ENCODE measurements around the gene CHTF8. TPM values are rescaled to one million over a fixed set of nuclear protein-coding genes. Genes with fewer than 3 reads are reported as not detected.

Gene CHTF8
- total and polyA plus RNA-seq, 10 of the 15 experiments (the other 5 are each of a cell fraction or from before 2014, with no cell fraction given) = 18.5 to 159 (median 102) TPM

DNA sequence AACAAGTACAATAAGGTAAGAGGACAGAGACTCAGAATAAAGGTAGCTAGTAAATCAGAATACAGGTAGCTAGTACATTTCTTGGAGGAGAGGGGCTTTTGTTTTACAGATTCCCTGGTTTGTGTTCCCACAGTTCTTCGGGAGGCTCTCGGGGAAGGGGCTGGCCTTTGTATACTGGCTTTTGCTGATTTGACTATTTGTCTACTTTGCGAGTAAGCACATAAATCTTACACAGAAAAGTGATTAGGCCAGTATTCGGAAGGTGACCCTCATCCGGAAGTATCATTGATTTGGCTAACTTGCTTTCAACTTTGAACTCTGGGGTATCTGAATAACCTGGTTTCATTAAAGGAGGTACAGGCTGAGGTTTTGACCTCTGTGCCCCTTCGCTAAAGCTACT is 33.2 kb upstream of the CHTF8 start:
- Histone ChIP-seq H3K27me3 (replicated peaks in 1 of 2; ENCODE audit: control insufficient read depth in 2 of 2, insufficient read depth in 2 of 2, low read length in 1 of 2) (no peaks in the 10 kb centered on the region), H3K9me3 (replicated peaks; ENCODE audit: control insufficient read depth, insufficient read depth, low read length) (no peaks in the 10 kb centered on the region), H3K9ac (ENCODE audit: control insufficient read depth, insufficient read depth, low read length) (no peak overlapping the region), H3K36me3 (ENCODE audit: control insufficient read depth in 2 of 2, insufficient read depth in 2 of 2, low read length in 1 of 2) (peaks cover 9 to 31% of the 10 kb centered on the region in 2 experiments), H2AFZ (ENCODE audit: control insufficient read depth, low read depth, low read length) (no peak overlapping the region), H4K20me1 (ENCODE audit: control insufficient read depth, insufficient read depth) (no peaks in the 10 kb centered on the region; the same call in 1 of the 2 replicates), H3K4me2 (ENCODE audit: control insufficient read depth, insufficient read depth) (no peak overlapping the region), H3K4me3 (no peak overlapping the region), H3K4me1 (ENCODE audit: control insufficient read depth, insufficient read depth, low read length) (no peaks in the 10 kb centered on the region), H3K27ac (ENCODE audit: control insufficient read depth, insufficient read depth) (no peak overlapping the region), H3K79me2 (ENCODE audit: control insufficient read depth, insufficient read depth, low read length) (no peaks in the 10 kb centered on the region)
- SMC1A ChIA-PET (ENCODE audit: uncharacterized antibody, unreplicated experiment) = interaction anchor here (0.6 to 2.9 kb wide), 8 partner anchors 8 to 221 kb away, joined by 3 to 9 read pairs (median 3); partner anchors contain the start of gene SNTB2
- CTCF ChIA-PET = interaction anchor here (0.6 to 2.1 kb wide), 5 partner anchors 15 to 139 kb away, joined by 3 to 11 read pairs (median 4); no protein-coding TSS in a partner anchor
- over 99% methylated on average over 6 of the region's 6 CpGs for WGBS (ENCODE audit: insufficient coverage, insufficient replicate concordance, low lambda C conversion rate, missing lambda C conversion rate)
- in situ Hi-C loops (cut with MboI) (no loop called here), intact Hi-C loops (cut with micrococcal nuclease; ENCODE audit: unreplicated experiment) (no loop called here)
- FAIRE-seq (no peak), ATAC-seq (no peak), DNase-seq (ENCODE audit: low read depth, low spot score) (no peak)
- TF ChIP-seq RFX5 (IDR thresholded peaks at IDR 0.05; ENCODE audit: low read depth, low read length) (no peak), ASH2L (IDR thresholded peaks at IDR 0.05; ENCODE audit: borderline replicate concordance, low read depth) (no peak), GATAD2B (conservative IDR thresholded peaks at IDR 0.05; ENCODE audit: low read depth) (no peak), HDAC2 (IDR thresholded peaks at IDR 0.05) (no peak), ZZZ3 (IDR thresholded peaks at IDR 0.05; ENCODE audit: control insufficient read depth, insufficient read length, low read depth) (no peak), STAT1 (conservative IDR thresholded peaks at IDR 0.05) (no peak), ZBED1 (IDR thresholded peaks at IDR 0.05; ENCODE audit: borderline replicate concordance) (no peak), ZNF24 (IDR thresholded peaks at IDR 0.05) (no peak), YBX1 (IDR thresholded peaks at IDR 0.05) (no peak), BHLHE40 (IDR thresholded peaks at IDR 0.05; ENCODE audit: borderline replicate concordance in 1 of 2, low read depth in 2 of 2, low read length in 1 of 2) (no peak)
- TF ChIP-seq, protein P1, sequence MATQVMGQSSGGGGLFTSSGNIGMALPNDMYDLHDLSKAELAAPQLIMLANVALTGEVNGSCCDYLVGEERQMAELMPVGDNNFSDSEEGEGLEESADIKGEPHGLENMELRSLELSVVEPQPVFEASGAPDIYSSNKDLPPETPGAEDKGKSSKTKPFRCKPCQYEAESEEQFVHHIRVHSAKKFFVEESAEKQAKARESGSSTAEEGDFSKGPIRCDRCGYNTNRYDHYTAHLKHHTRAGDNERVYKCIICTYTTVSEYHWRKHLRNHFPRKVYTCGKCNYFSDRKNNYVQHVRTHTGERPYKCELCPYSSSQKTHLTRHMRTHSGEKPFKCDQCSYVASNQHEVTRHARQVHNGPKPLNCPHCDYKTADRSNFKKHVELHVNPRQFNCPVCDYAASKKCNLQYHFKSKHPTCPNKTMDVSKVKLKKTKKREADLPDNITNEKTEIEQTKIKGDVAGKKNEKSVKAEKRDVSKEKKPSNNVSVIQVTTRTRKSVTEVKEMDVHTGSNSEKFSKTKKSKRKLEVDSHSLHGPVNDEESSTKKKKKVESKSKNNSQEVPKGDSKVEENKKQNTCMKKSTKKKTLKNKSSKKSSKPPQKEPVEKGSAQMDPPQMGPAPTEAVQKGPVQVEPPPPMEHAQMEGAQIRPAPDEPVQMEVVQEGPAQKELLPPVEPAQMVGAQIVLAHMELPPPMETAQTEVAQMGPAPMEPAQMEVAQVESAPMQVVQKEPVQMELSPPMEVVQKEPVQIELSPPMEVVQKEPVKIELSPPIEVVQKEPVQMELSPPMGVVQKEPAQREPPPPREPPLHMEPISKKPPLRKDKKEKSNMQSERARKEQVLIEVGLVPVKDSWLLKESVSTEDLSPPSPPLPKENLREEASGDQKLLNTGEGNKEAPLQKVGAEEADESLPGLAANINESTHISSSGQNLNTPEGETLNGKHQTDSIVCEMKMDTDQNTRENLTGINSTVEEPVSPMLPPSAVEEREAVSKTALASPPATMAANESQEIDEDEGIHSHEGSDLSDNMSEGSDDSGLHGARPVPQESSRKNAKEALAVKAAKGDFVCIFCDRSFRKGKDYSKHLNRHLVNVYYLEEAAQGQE (IDR thresholded peaks at IDR 0.05; ENCODE audit: low read depth, low read length) = no peak
- TF ChIP-seq, protein P2, sequence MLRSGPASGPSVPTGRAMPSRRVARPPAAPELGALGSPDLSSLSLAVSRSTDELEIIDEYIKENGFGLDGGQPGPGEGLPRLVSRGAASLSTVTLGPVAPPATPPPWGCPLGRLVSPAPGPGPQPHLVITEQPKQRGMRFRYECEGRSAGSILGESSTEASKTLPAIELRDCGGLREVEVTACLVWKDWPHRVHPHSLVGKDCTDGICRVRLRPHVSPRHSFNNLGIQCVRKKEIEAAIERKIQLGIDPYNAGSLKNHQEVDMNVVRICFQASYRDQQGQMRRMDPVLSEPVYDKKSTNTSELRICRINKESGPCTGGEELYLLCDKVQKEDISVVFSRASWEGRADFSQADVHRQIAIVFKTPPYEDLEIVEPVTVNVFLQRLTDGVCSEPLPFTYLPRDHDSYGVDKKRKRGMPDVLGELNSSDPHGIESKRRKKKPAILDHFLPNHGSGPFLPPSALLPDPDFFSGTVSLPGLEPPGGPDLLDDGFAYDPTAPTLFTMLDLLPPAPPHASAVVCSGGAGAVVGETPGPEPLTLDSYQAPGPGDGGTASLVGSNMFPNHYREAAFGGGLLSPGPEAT (IDR thresholded peaks at IDR 0.05; ENCODE audit: low read depth) = no peak
- TF ChIP-seq, protein P3, sequence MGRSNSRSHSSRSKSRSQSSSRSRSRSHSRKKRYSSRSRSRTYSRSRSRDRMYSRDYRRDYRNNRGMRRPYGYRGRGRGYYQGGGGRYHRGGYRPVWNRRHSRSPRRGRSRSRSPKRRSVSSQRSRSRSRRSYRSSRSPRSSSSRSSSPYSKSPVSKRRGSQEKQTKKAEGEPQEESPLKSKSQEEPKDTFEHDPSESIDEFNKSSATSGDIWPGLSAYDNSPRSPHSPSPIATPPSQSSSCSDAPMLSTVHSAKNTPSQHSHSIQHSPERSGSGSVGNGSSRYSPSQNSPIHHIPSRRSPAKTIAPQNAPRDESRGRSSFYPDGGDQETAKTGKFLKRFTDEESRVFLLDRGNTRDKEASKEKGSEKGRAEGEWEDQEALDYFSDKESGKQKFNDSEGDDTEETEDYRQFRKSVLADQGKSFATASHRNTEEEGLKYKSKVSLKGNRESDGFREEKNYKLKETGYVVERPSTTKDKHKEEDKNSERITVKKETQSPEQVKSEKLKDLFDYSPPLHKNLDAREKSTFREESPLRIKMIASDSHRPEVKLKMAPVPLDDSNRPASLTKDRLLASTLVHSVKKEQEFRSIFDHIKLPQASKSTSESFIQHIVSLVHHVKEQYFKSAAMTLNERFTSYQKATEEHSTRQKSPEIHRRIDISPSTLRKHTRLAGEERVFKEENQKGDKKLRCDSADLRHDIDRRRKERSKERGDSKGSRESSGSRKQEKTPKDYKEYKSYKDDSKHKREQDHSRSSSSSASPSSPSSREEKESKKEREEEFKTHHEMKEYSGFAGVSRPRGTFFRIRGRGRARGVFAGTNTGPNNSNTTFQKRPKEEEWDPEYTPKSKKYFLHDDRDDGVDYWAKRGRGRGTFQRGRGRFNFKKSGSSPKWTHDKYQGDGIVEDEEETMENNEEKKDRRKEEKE (IDR thresholded peaks at IDR 0.05) = no peak
- TF ChIP-seq, protein P4, sequence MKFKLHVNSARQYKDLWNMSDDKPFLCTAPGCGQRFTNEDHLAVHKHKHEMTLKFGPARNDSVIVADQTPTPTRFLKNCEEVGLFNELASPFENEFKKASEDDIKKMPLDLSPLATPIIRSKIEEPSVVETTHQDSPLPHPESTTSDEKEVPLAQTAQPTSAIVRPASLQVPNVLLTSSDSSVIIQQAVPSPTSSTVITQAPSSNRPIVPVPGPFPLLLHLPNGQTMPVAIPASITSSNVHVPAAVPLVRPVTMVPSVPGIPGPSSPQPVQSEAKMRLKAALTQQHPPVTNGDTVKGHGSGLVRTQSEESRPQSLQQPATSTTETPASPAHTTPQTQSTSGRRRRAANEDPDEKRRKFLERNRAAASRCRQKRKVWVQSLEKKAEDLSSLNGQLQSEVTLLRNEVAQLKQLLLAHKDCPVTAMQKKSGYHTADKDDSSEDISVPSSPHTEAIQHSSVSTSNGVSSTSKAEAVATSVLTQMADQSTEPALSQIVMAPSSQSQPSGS (IDR thresholded peaks at IDR 0.05; ENCODE audit: low read length) = no peak
- TF ChIP-seq, protein P5, sequence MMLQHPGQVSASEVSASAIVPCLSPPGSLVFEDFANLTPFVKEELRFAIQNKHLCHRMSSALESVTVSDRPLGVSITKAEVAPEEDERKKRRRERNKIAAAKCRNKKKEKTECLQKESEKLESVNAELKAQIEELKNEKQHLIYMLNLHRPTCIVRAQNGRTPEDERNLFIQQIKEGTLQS (IDR thresholded peaks at IDR 0.05; ENCODE audit: borderline replicate concordance, extremely low read depth, low read depth, low read length) = no peak
- TSS peak; percentile 47 for BruUV-seq (replicated peaks)
- RAD21 ChIA-PET (ENCODE audit: unreplicated experiment) = interaction anchor here (1.0 kb wide), 1 partner anchor 21 kb away, joined by 4 read pairs; no protein-coding TSS in a partner anchor
- POLR2A ChIA-PET = interaction anchor here (3.0 kb wide), 1 partner anchor 22 kb away, joined by 13 read pairs; the partner anchor contains the start of gene SNTB2

All from GM12878 (cell line).